ENCODE results near the gene NCKAP1. TPM values are rescaled to one million over a fixed set of nuclear protein-coding genes. Genes with fewer than 3 reads are reported as not detected.

NCKAP1 gene
- total and polyA plus RNA-seq, 4 donors, result 16.1 to 64.2 (median 24.4) TPM

DNA sequence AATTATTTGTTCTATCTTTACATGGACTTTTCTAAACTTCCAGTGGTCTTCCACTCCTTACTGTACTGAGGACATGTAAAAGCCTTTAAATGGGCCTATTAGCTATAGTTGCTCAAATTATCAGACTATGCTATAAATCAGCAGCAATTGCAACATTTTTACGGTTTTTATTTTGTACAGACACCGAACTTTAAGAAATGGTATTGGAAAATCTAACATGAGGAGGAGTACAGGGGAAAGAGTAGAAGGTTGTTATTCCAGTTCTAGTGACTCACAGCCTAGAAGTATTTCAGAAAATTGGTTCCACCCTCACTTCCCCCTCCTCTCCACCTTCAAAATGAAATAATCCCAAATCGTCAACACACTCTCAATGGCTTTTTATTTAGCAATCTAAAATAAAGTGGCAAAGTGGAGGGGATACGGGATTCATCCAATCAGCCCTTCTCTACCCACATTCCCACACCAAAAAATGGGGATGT, 1.1 kb downstream of the NCKAP1 start:
- Histone ChIP-seq H3K9me3 (ENCODE audit: control insufficient read depth in 4 of 4, low read length in 3 of 4) (no peaks in the 10 kb centered on the region), H3K27me3 (ENCODE audit: control insufficient read depth in 4 of 4, insufficient read depth in 4 of 4, low read length in 3 of 4) (no peaks in the 10 kb centered on the region), H3K27ac (ENCODE audit: low read depth in 1 of 2, low read length in 2 of 2) (peak overlapping the region; percentile 97), H3K36me3 (ENCODE audit: control insufficient read depth in 4 of 4, insufficient read depth in 3 of 4, low read depth in 1 of 4, low read length in 3 of 4) (no peaks in the 10 kb centered on the region), H3K4me3 (ENCODE audit: low read depth in 1 of 3, low read length in 3 of 3) (peak overlapping the region; percentile 80 to 89 (median 86)), H3K4me1 (ENCODE audit: control insufficient read depth in 4 of 4, insufficient read depth in 4 of 4, low read length in 3 of 4) (peaks cover 2 to 30% (median 21%) of the 10 kb centered on the region in 4 donors), H3K9ac (ENCODE audit: low read depth in 1 of 2, low read length in 2 of 2) (peak overlapping the region; percentile 64 to 94)
- WGBS, result 5% methylated on average over 4 of the region's 4 CpGs
- TF ChIP-seq SP1 (IDR thresholded peaks at IDR 0.05), result no peak
- TF ChIP-seq, protein P1, sequence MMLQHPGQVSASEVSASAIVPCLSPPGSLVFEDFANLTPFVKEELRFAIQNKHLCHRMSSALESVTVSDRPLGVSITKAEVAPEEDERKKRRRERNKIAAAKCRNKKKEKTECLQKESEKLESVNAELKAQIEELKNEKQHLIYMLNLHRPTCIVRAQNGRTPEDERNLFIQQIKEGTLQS (IDR thresholded peaks at IDR 0.05), result no peak
- no peak for TF ChIP-seq HNF4G (IDR thresholded peaks at IDR 0.05)
- TF ChIP-seq YY1 (IDR thresholded peaks at IDR 0.05), result peak; percentile 20
- DNase-seq (ENCODE audit: low spot score), result no peak

DNA sequence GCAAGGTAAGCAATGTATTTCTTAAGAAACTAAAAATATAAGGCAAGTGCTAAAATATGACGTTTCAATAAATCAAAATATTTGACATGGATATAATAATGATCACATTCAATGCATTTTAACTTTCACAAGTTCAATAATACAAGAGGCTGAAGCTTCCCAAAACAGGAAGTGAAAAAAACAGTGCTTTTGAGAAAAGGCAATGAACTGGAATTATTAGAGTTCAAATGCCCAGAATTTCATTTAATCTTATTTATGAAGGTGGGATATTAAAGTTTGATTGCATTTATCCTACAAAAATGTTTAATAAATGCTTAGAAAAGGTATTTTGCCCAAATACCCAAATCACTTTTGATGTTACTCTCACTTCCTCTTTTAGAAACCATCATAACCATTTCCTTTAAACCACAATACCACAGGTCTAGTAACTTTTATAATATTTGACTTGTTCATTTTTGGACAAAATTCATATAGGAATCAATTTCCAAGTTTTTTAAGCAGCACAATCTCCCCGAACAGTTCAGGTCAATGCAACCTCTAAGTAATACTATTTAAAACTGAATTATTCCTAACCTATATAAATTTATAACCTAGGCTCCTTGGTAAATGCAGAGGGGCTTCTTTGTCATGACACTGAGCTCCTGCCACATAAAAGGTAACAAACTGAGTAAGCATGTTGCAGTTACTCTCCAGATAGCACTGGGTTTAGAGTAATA, 2.1 kb downstream of the NCKAP1 start:
- 43% methylated on average over 2 of the region's 2 CpGs for WGBS
- TF ChIP-seq SP1 (IDR thresholded peaks at IDR 0.05), result no peak
- TF ChIP-seq, protein P2, sequence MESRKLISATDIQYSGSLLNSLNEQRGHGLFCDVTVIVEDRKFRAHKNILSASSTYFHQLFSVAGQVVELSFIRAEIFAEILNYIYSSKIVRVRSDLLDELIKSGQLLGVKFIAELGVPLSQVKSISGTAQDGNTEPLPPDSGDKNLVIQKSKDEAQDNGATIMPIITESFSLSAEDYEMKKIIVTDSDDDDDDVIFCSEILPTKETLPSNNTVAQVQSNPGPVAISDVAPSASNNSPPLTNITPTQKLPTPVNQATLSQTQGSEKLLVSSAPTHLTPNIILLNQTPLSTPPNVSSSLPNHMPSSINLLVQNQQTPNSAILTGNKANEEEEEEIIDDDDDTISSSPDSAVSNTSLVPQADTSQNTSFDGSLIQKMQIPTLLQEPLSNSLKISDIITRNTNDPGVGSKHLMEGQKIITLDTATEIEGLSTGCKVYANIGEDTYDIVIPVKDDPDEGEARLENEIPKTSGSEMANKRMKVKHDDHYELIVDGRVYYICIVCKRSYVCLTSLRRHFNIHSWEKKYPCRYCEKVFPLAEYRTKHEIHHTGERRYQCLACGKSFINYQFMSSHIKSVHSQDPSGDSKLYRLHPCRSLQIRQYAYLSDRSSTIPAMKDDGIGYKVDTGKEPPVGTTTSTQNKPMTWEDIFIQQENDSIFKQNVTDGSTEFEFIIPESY (IDR thresholded peaks at IDR 0.05), result no peak
- TF ChIP-seq, protein P3, sequence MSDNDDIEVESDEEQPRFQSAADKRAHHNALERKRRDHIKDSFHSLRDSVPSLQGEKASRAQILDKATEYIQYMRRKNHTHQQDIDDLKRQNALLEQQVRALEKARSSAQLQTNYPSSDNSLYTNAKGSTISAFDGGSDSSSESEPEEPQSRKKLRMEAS (IDR thresholded peaks at IDR 0.05), result no peak
- TF ChIP-seq YY1 (IDR thresholded peaks at IDR 0.05), result no peak
- no peak for TF ChIP-seq GABPA (IDR thresholded peaks at IDR 0.05 in 1 of 2, conservative IDR thresholded peaks at IDR 0.05 in 1 of 2)
- TF ChIP-seq, protein P1 (IDR thresholded peaks at IDR 0.05), result no peak
- TF ChIP-seq RAD21 (IDR thresholded peaks at IDR 0.05), result no peak
- no peak for TF ChIP-seq FOXA1 (IDR thresholded peaks at IDR 0.05)
- TF ChIP-seq EGR1 (IDR thresholded peaks at IDR 0.05; ENCODE audit: low read depth in 2 of 2), result no peak
- no peak for TF ChIP-seq HNF4G (IDR thresholded peaks at IDR 0.05)
- TF ChIP-seq, protein P4, sequence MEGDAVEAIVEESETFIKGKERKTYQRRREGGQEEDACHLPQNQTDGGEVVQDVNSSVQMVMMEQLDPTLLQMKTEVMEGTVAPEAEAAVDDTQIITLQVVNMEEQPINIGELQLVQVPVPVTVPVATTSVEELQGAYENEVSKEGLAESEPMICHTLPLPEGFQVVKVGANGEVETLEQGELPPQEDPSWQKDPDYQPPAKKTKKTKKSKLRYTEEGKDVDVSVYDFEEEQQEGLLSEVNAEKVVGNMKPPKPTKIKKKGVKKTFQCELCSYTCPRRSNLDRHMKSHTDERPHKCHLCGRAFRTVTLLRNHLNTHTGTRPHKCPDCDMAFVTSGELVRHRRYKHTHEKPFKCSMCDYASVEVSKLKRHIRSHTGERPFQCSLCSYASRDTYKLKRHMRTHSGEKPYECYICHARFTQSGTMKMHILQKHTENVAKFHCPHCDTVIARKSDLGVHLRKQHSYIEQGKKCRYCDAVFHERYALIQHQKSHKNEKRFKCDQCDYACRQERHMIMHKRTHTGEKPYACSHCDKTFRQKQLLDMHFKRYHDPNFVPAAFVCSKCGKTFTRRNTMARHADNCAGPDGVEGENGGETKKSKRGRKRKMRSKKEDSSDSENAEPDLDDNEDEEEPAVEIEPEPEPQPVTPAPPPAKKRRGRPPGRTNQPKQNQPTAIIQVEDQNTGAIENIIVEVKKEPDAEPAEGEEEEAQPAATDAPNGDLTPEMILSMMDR (IDR thresholded peaks at IDR 0.05; ENCODE audit: low read depth, low read length, missing input control), result no peak
- no peak for TF ChIP-seq HNF4A (conservative IDR thresholded peaks at IDR 0.05)
- no peak for TF ChIP-seq JUND (IDR thresholded peaks at IDR 0.05)
- TF ChIP-seq, protein P5, sequence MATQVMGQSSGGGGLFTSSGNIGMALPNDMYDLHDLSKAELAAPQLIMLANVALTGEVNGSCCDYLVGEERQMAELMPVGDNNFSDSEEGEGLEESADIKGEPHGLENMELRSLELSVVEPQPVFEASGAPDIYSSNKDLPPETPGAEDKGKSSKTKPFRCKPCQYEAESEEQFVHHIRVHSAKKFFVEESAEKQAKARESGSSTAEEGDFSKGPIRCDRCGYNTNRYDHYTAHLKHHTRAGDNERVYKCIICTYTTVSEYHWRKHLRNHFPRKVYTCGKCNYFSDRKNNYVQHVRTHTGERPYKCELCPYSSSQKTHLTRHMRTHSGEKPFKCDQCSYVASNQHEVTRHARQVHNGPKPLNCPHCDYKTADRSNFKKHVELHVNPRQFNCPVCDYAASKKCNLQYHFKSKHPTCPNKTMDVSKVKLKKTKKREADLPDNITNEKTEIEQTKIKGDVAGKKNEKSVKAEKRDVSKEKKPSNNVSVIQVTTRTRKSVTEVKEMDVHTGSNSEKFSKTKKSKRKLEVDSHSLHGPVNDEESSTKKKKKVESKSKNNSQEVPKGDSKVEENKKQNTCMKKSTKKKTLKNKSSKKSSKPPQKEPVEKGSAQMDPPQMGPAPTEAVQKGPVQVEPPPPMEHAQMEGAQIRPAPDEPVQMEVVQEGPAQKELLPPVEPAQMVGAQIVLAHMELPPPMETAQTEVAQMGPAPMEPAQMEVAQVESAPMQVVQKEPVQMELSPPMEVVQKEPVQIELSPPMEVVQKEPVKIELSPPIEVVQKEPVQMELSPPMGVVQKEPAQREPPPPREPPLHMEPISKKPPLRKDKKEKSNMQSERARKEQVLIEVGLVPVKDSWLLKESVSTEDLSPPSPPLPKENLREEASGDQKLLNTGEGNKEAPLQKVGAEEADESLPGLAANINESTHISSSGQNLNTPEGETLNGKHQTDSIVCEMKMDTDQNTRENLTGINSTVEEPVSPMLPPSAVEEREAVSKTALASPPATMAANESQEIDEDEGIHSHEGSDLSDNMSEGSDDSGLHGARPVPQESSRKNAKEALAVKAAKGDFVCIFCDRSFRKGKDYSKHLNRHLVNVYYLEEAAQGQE (IDR thresholded peaks at IDR 0.05), result no peak
- TF ChIP-seq FOXA2 (IDR thresholded peaks at IDR 0.05), result no peak
- TF ChIP-seq TAF1 (conservative IDR thresholded peaks at IDR 0.05), result no peak
- no peak for TF ChIP-seq NR2F2 (IDR thresholded peaks at IDR 0.05)
- no peak for TF ChIP-seq RXRA (IDR thresholded peaks at IDR 0.05)
- H3K27ac ChIP-seq (ENCODE audit: low read depth in 1 of 2, low read length in 2 of 2), result peak overlapping the region in 1 of 2 donors; percentile 97
- peak overlapping the region; percentile 20 to 89 (median 42) for H3K4me3 ChIP-seq (ENCODE audit: low read depth in 1 of 3, low read length in 3 of 3)
- H3K36me3 ChIP-seq (ENCODE audit: control insufficient read depth in 4 of 4, insufficient read depth in 3 of 4, low read depth in 1 of 4, low read length in 3 of 4), result no peaks in the 10 kb centered on the region
- H3K9me3 ChIP-seq (ENCODE audit: control insufficient read depth in 4 of 4, low read length in 3 of 4), result no peaks in the 10 kb centered on the region
- H3K27me3 ChIP-seq (ENCODE audit: control insufficient read depth in 4 of 4, insufficient read depth in 4 of 4, low read length in 3 of 4), result no peaks in the 10 kb centered on the region
- H3K9ac ChIP-seq (ENCODE audit: low read depth in 1 of 2, low read length in 2 of 2), result peak overlapping the region; percentile 33 to 94
- DNase-seq (ENCODE audit: low spot score), result no peak
- peaks cover 2 to 33% (median 28%) of the 10 kb centered on the region in 4 donors for H3K4me1 ChIP-seq (ENCODE audit: control insufficient read depth in 4 of 4, insufficient read depth in 4 of 4, low read length in 3 of 4)

All from liver (tissue), 9 donors.